Measurements from ENCODE around the gene PAWR.
"Not testable (repeated sequence)": the region's sequence is repeated elsewhere in the genome, so short reads cannot be mapped to it uniquely, and the experiment has no call there.

PAWR gene

GRCh38 chr12:79686171-79686570 is 4.6 kb downstream of the PAWR start:
- DNase-seq (ENCODE audit: low read depth in 2 of 2), result no peak

- no peak for DNase-seq (ENCODE audit: low read depth in 2 of 2)
These were observed 5.7 kb downstream of the PAWR start for GRCh38 chr12:79685068-79685467.

- DNase-seq (ENCODE audit: low read depth in 2 of 2), result not testable (repeated sequence)
These were observed 6.4 kb downstream of the PAWR start for GRCh38 chr12:79684338-79684737.

GRCh38 chr12:79682593-79682992 is 8.2 kb downstream of the PAWR start:
- DNase-seq (ENCODE audit: low read depth in 2 of 2), result no peak

GRCh38 chr12:79681008-79681590 is 9.7 kb downstream of the PAWR start:
- DNase-seq (ENCODE audit: low read depth in 2 of 2), result no peak

- no peak for DNase-seq (ENCODE audit: low read depth in 2 of 2)
These were observed 10.7 kb downstream of the PAWR start for GRCh38 chr12:79680051-79680450.

DNA sequence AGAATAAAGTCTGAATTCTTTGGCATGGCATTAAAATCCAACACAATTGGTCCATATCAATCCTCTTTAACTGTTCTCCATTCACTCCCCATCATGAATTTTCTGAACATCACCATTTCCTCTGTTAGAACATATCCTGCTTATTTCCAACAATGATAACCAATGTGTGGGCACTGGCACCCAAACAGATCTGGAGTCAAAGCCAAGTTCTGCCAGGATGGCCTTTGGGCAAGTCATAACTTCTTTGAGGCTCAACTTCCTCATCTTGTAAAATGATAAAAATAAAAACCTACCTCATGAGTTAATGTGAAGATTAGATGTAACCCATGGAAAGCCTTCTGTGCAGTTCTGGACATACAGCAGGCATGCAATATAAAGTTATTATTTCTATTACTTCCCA is 12.5 kb downstream of the PAWR start:
- no peak for DNase-seq (ENCODE audit: low read depth in 2 of 2)

DNA sequence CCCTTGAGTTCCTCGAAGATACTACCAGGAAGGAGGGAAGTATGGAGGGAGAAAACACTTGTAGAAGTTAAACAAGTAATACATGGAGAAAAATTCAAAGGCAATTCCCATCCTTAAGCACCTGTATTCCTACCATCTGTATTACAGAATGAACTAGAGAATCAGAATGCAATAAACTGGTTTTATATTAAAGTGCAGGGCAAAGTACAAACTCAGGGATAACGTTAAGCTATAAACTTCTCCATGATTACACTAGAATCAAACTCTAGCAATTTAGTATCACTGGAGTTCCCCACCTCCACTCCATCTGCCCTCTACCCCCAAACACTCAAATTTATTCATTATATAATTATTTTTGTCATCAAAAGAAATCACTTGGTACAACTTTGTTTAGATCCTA is 13.1 kb downstream of the PAWR start:
- DNase-seq (ENCODE audit: low read depth in 2 of 2), result no peak

GRCh38 chr12:79676579-79676978 is 14.2 kb downstream of the PAWR start:
- DNase-seq (ENCODE audit: low read depth in 2 of 2), result no peak

GRCh38 chr12:79674629-79675028 is 16.1 kb downstream of the PAWR start:
- no peak for DNase-seq (ENCODE audit: low read depth in 2 of 2)

GRCh38 chr12:79673354-79673753 is 17.4 kb downstream of the PAWR start:
- no peak for DNase-seq (ENCODE audit: low read depth in 2 of 2)

- no peak for DNase-seq (ENCODE audit: low read depth in 2 of 2)
These were observed 22.7 kb downstream of the PAWR start for GRCh38 chr12:79668113-79668512.

DNA sequence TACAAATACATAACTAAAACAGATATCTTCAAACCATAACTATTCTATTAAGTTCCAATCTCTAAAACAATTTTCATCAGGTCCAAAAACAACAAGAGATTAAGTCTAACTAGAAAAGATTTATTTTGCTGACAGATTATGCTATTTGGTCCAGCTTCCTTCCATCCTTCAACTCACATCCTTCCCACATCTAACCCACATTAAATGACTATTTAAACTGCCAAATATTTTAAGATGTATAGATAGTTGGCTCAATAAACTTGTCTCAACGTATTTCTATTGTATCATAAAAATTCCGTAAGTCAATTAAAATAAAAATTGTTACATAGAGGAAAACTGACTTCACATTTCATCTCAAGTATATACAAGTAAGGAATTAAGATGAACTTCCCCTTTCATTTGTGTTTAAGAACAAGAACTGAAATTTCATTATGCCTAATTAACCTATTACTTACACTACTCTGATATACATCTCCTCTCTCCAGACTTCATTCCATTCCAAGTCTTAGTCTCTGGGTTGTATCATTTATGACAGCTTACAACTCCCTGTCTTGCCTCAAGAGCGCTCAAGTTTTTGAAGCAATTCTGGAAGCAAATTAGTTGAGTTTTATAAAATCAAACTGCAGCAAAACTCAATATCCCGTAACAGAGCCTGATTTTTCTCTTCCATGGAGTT is 25.4 kb downstream of the PAWR start:
- no peak for DNase-seq (ENCODE audit: low read depth in 2 of 2)

GRCh38 chr12:79664518-79664917 is 26.2 kb downstream of the PAWR start:
- no peak for DNase-seq (ENCODE audit: low read depth in 2 of 2)

DNA sequence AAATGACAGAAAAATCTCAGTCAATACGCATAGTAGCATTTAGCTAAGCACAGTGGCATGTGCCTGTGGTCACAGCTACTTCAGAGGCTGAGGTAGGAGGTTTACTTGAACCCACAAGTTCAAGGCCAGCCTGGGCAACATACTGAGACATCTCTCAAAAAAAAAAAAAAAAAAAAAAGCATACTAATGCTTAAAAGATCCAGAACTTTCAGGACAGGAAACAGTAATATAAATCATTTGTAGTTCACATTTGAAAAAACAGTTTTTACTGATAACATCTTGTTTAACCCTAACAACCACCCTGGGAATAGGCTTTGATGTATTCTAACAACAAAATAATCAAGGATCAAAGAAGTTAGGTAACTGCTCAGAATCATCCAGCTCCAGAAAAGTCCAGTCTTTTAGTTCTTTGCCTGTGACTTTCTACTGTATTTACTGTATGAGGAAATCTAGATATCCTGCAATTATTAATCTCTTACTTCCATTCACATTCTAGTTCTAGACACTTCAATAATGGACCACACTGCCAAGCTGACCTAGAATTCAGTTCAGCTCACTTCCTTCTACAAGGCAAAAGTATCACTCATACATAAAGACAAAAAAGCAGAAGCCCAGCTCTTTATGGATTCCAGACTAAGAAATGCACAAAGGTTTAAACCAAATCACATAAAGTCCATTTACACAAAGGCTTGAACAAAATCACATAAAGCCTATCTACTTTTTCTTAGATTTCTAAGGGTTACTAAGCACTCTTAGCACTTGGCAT is 28.5 kb downstream of the PAWR start:
- DNase-seq (ENCODE audit: low read depth in 2 of 2), result no peak

DNA sequence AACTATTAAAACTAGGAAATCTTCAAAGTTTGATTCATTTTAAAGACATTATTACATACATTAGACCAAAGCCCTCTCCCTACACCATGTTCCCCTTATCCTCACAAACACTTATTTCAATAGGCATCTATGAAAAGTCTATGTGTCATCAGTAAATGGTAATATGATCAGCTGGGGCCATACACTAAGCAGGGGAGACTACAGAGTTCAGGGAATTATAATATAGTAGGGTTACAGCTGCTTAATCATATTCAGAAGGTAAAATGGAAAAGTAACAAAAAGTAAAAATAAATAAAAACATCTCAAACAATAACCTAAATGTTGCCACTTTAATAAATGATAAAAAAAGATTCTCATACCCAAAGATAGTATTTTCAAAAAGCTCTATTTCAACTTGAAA is 29.1 kb downstream of the PAWR start:
- DNase-seq (ENCODE audit: low read depth in 2 of 2), result no peak

DNA sequence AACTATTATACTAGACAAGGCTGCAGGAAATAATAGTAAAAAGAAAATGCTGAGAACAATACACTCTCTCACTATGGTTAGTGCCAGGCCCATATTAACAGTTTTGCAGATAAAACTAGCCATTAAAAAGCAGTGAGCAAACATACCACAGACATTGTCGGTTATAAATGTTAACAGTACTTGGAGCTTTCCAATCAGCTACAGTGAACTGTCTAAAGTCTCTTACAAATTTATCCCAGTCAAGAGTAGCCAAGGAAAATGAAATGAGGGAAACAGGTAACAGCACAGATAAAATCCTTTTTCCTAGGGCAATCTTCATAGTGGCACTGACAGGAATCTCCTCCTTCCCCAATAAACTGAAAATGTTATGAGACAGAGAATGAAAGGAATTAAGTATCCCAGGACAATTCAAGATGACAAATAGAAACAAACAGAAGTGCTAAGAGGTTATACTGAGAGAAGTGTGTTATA is 30.8 kb downstream of the PAWR start:
- DNase-seq (ENCODE audit: low read depth in 2 of 2), result no peak

- DNase-seq (ENCODE audit: low read depth in 2 of 2), result peak; percentile 64 to 73
These were observed 32.5 kb downstream of the PAWR start for GRCh38 chr12:79658221-79658620.

DNA sequence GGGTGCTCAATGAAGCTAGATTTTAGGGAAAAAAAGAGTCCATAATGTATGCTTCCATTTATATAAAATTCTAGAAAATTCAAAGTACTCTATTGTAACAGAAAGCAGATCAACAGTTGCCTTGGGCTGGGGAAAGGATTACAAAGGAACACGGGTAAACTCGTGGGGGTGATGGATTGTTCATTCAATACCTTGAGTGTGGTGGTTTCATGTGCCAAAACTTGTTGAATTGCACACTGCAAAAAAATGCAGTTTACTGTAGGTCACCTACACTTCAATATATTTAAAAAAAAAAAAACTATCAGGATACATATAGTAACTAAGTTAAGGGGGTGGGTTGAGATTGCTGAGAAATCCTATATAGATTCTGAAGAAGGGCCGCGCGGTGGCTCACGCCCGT is 33.6 kb downstream of the PAWR start:
- no peak for DNase-seq (ENCODE audit: low read depth in 2 of 2)

GRCh38 chr12:79655036-79655435 is 35.7 kb downstream of the PAWR start:
- no peak for DNase-seq (ENCODE audit: low read depth in 2 of 2)

DNA sequence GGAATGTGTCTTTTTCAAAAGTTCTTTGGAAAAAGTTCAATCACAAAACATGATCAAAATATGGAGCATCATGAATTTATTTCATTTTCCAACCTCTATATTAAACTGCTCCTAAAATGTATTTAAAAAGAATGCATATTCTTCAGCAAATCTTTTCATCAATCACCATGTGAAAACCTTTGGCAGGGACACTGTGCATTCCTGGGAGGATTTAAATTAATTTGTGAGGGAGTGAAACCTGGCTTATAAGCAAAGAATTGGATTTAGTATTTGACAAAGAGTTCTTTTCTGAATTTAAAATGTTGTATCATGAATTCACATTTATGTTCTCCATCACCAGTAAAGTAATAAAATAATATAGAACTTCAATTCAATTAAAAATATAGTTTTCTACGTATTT is 38.2 kb downstream of the PAWR start:
- DNase-seq (ENCODE audit: low read depth in 2 of 2), result no peak

DNA sequence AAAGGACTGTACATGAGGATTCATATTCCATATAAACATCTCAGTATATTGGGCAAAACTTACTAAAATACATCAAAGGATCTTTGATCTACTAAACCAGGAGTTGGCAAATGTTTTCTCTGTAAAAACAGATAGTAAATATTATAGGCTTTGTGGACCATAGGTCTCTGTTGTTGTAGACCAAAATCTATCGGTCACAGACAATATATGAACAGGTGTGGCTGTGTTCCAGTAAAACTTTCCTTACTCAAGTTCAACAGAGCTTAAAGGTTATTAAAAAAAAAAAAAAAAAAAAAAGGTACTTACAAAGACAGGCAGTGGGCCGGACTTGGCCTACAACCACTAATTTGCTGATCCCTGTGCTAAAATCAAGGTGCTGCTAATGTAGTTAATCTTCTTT is 40.3 kb downstream of the PAWR start:
- DNase-seq (ENCODE audit: low read depth in 2 of 2), result no peak

DNA sequence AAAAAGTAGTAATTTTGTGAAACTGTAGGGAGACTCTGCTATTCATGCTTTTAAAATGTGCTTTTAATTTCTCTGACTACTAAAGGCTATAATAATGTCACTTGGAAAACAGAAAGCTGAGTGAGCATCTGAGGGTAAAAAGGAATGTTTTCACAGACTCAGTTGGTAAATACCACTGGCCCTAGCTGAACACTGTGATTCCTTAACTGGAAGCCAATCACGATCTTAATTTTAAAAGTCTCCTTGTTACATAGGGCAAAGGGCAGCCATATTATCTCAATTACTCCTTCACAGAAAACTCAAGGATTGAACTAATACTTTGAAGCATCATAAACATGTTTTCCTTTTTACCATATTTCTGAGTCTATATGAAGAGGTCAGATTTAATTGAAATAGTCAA is 41.9 kb downstream of the PAWR start:
- DNase-seq (ENCODE audit: low read depth in 2 of 2), result no peak

All from fibroblast of skin of left biceps (primary cell).